HepG2 (cell line): ENCODE measurements around the gene WDR48. TPM values are rescaled to one million over a fixed set of nuclear protein-coding genes. Genes with fewer than 3 reads are reported as not detected.
A peak's percentile ranks its signal among the peaks of the same experiment; 100 is the strongest.

Experiments
- ARID3A ChIP-seq: IDR thresholded peaks from 2 replicates; pipeline ENCODE4 v1.6.1; 2012; ENCODE audit warnings: low read depth, low read length, improper control_type of control experiment
- ARNTL ChIP-seq: sonication (generic); formaldehyde crosslinking; IDR thresholded peaks from 2 replicates; pipeline ENCODE4 v1.4.0; 2020; ENCODE audit warnings: mild to moderate bottlenecking, missing genetic modification reagents
- CERS6 ChIP-seq: sonication (generic); formaldehyde crosslinking; IDR thresholded peaks from 2 replicates; pipeline ENCODE4 v1.5.0; 2020; ENCODE audit warnings: missing genetic modification reagents
- CREB3 ChIP-seq: sonication (generic); formaldehyde crosslinking; IDR thresholded peaks from 2 replicates; pipeline ENCODE4 v1.5.0; 2020; ENCODE audit warnings: missing genetic modification reagents
- DBP ChIP-seq: sonication (generic); formaldehyde crosslinking; IDR thresholded peaks from 2 replicates; pipeline ENCODE4 v1.4.0; 2020; ENCODE audit warnings: missing genetic modification reagents; ENCODE audit errors: not compliant biosample characterization
- KAT7 ChIP-seq: IDR thresholded peaks from 2 replicates; pipeline ENCODE4 v1.6.1; 2018; ENCODE audit warnings: borderline replicate concordance, missing compliant biosample characterization
- MAX ChIP-seq: IDR thresholded peaks from 2 replicates; pipeline ENCODE4 v1.6.1; 2012; ENCODE audit warnings: inconsistent platforms
- MTA3 ChIP-seq: sonication (generic); formaldehyde crosslinking; IDR thresholded peaks from 2 replicates; pipeline ENCODE4 v1.4.0; 2020; ENCODE audit warnings: missing genetic modification reagents
- MXD1 ChIP-seq: sonication (generic); formaldehyde crosslinking; IDR thresholded peaks from 2 replicates; pipeline ENCODE4 v1.4.0; 2020; ENCODE audit warnings: mild to moderate bottlenecking, missing genetic modification reagents
- ZBTB14 ChIP-seq: sonication (generic); formaldehyde crosslinking; IDR thresholded peaks from 2 replicates; pipeline ENCODE4 v1.4.0; 2020; ENCODE audit warnings: missing genetic modification reagents
- ZFP62 ChIP-seq: sonication (generic); formaldehyde crosslinking; IDR thresholded peaks from 2 replicates; pipeline ENCODE4 v1.4.0; 2020; ENCODE audit warnings: missing genetic modification reagents
- ZNF143 ChIP-seq: sonication (generic); formaldehyde crosslinking; IDR thresholded peaks from 2 replicates; pipeline ENCODE4 v1.4.0; 2020; ENCODE audit warnings: missing genetic modification reagents
- ZNF44 ChIP-seq: sonication (generic); formaldehyde crosslinking; IDR thresholded peaks from 2 replicates; pipeline ENCODE4 v1.5.1; 2020; ENCODE audit warnings: mild to moderate bottlenecking, missing genetic modification reagents
- ZNF441 ChIP-seq: sonication (generic); formaldehyde crosslinking; IDR thresholded peaks from 2 replicates; pipeline ENCODE4 v1.7.0; 2021; ENCODE audit warnings: missing genetic modification reagents, borderline replicate concordance
- ZNF577 ChIP-seq: sonication (generic); formaldehyde crosslinking; IDR thresholded peaks from 2 replicates; pipeline ENCODE4 v1.4.0; 2020; ENCODE audit warnings: mild to moderate bottlenecking, low read depth, missing genetic modification reagents, borderline replicate concordance
- ZNF670 ChIP-seq: sonication (generic); formaldehyde crosslinking; IDR thresholded peaks from 2 replicates; pipeline ENCODE4 v1.8.0; 2022; ENCODE audit warnings: mild to moderate bottlenecking, missing genetic modification reagents, borderline replicate concordance
- ZNF770 ChIP-seq: sonication (generic); formaldehyde crosslinking; IDR thresholded peaks from 2 replicates; pipeline ENCODE4 v1.5.0; 2020; ENCODE audit warnings: mild to moderate bottlenecking, missing genetic modification reagents
- ZSCAN21 ChIP-seq: sonication (generic); formaldehyde crosslinking; IDR thresholded peaks from 2 replicates; pipeline ENCODE4 v1.8.0; 2022; ENCODE audit warnings: mild to moderate bottlenecking, missing genetic modification reagents, moderate library complexity, borderline replicate concordance
- polyA plus RNA-seq, 8 experiments: library from polyadenylated mRNA; depleted of rRNA in 3 of 8; stranded (reverse) in 7 of 8; unstranded in 1 of 8; fragments of >200 nt; fragmentation: Illumina TruSeq in 4 of 8; extraction: Trizol in 4 of 8; gene quantifications; 2 replicates each; pipeline versions ENCODE4 v1.2.1 to v1.2.3, GENCODE V29; 2011 to 2016; ENCODE audit warnings: low read depth in 4 of 8, missing spikeins in 1 of 8, mixed read lengths in 1 of 8; ENCODE audit not compliant: insufficient read depth in 1 of 8
- total RNA-seq, 5 experiments: library from RNA; depleted of rRNA; stranded (reverse); fragments of >200 nt; fragmentation: Illumina TruSeq; extraction: Trizol; gene quantifications; 2 replicates each; pipeline ENCODE4 v1.2.3, GENCODE V29; 2016; ENCODE audit warnings: low read depth in 1 of 5

WDR48 gene
- total and polyA plus RNA-seq, 2 of the 13 experiments (the other 11 are each of a cell fraction or from before 2014, with no cell fraction given): 29.2 to 31.2 TPM

DNA sequence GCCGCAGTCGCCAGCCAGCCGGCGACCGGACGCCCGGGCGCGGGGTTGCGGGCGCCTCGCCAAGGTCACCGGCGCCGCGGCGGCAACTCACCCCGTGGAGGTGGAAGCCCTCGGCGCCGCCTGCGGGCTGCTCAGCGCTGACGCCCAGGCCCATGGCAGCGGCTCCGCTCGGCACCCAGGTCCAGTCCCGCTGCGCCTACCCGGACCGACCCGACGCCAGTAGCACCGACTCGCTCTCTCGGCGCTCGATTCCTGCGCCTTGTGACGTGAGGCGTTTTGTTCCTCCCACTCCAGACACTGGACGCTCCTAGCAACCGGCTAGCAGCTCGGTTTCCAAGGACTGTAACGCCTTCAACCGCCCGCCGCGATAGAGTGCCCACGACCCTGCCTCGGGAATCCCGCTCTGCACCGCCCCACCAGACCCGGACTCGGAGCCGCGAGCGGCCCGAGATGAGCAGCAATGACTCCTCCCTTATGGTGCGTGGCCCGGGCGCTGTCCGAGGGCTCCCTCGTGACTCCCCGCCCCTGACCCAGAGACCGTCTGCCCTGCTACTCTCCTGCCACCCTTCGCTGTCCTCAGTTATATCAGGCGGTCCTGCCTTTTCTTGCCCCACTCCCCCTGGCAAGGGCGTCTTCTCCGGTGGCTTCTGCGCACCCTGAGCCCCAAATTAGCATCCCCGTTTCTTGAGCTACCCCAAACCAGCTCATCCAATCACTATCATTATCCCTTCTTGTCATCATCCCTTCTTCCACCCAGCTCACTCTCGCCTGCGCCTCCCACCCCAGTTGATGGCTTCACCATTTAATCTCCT lies 55.8 kb downstream of the WDR48 start, which contains the start of the genes GORASP1 and TTC21A (continued):
- TF ChIP-seq CREB3 (CRISPR knock-in tag): no peak
- TF ChIP-seq MXD1 (CRISPR knock-in tag): peak; percentile 26; the same call in 1 of the 2 replicates
- peak; percentile 56; the same call in 1 of the 2 replicates for TF ChIP-seq ARNTL (CRISPR knock-in tag)
- TF ChIP-seq ZSCAN21 (CRISPR knock-in tag): no peak
- no peak for TF ChIP-seq ZFP62
- no peak for TF ChIP-seq ZNF670 (CRISPR knock-in tag)
- peak; percentile 32; the same call in 1 of the 2 replicates for TF ChIP-seq MAX
- no peak for TF ChIP-seq DBP
- no peak for TF ChIP-seq KAT7
- no peak for TF ChIP-seq ZNF143
- no peak for TF ChIP-seq MTA3
- peak; percentile 41; the same call in 1 of the 2 replicates for TF ChIP-seq ZNF441 (CRISPR knock-in tag)
- TF ChIP-seq ZNF577 (CRISPR knock-in tag): no peak
- TF ChIP-seq CERS6 (CRISPR knock-in tag): no peak
- TF ChIP-seq ZNF44 (CRISPR knock-in tag): no peak
- no peak for TF ChIP-seq ARID3A
- peak; percentile 9; the same call in 1 of the 2 replicates for TF ChIP-seq ZNF770 (CRISPR knock-in tag)
- TF ChIP-seq ZBTB14: no peak
